ENCODE results near the gene PLCB4.

PLCB4 gene

GRCh38 chr20:9185511-9185910, 116.6 kb downstream of the PLCB4 start:
- no peak for DNase-seq

GRCh38 chr20:9186396-9186795, 117.5 kb downstream of the PLCB4 start:
- no peak for DNase-seq

GRCh38 chr20:9195031-9195430, 126.1 kb downstream of the PLCB4 start:
- no peak for DNase-seq

DNA sequence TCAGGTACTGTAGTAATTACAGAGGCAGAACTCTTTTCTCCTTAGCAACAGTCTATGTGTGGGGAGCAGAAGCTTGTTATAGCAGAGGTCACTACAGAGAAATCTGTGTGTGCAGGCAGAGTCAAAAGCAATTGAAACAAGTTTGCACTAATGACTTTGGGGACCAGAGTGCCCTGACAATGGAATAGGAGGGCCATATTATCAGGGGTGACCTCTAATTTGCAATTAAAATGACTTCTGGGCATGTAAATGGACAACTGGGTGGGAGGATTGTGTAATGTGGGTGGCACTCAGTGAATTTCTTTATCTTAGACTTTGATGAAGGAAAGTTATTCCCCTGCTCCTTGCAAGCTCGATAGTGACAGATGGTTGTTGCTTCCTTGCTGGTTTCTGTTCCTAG, 127.2 kb downstream of the PLCB4 start:
- no peak for DNase-seq

- no peak for DNase-seq
These were observed 129.6 kb downstream of the PLCB4 start for GRCh38 chr20:9198460-9198859.

DNA sequence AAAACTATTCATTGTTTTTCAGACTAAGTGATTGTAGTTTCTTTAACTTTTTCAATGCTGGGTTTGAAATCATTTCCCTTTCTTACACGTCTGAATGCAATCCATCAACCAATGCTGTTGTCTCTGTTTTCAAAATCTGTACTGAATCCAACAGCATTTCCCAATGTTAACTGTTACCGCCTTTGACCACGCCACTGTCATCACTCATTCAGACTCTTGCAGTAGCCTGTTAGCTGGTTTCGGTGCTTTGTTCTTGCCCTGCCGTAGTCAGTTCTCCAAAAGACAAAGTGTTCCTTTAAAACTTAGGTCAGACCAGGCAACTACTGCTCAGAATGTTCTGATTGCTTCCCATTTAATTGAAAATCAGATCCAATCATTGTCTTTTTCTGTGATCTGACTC, 131.3 kb downstream of the PLCB4 start:
- no peak for DNase-seq

- no peak for DNase-seq
These were observed 131.7 kb downstream of the PLCB4 start for GRCh38 chr20:9200620-9201019.

DNA sequence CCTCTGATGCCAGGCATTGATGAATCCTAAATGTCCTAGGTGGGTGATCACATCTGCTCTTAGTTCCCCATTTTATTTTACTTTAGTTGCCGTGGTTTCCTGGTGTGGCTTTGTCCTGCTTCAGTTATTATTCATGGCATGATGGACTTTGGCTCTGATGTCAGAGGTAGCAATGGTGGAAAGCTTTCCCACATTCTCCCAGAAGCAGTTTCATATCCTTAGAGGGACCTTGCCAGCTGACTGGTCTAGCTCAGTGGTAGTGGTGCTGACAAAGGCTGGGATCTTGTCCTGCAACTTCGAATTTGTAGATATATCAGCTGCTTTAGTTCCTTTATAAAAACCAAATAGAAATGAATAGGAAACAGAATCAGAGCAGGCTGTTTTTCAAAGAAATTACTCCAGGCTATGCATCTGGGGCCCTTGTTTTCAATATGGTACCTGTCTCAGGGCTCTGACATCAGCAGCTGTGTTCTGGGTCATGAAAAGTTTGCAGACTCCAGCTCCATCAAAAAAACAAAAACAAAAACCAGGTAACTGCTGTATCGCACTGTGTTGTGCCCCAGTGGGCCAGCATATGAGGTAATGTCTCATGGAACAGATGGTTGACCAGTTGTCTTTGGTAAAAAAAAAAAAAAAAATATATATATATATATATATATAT, 133.7 kb downstream of the PLCB4 start:
- no peak for DNase-seq

- no peak for DNase-seq
These were observed 134.2 kb downstream of the PLCB4 start for GRCh38 chr20:9203081-9203447.

- DNase-seq, result no peak
These were observed 136.1 kb downstream of the PLCB4 start for GRCh38 chr20:9204979-9205378.

DNA sequence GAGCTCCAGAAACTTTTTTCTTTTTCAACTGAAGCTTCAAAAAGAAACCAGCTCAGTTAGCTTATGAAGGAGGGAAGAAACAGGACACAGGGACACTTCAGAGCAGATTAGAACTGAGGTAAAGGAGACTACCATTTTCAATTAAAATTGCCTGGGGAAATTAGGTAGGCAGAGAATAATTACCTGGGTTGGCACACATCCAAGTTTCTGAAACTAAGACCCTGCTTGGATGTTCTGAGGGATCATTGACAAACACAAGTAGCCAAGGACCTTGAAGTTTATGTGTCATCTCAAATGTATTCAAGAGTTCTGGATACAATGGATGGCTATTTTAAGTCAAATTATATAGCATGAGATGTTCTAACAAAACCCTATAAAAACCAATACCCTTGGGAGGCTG, 137.6 kb downstream of the PLCB4 start:
- DNase-seq, result no peak

DNA sequence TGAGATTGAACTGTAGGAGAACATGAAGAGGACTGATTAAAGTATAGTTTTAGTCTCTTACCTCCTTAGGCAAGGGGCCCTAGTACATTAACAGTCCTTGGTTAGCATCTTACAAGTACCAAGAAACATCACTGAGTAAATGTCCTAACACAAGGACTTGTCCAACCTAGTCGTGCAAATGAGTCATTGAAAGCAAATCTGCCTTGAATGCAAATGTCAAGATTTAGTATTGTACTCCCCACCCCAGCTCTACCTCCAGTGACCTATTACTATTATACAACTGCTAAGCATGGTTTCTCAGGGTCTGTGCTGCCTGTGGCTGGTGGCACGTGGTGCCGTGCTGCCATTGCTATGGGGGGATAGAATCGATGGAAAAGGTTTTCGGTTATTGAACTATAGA, 138.4 kb downstream of the PLCB4 start:
- no peak for DNase-seq

DNA sequence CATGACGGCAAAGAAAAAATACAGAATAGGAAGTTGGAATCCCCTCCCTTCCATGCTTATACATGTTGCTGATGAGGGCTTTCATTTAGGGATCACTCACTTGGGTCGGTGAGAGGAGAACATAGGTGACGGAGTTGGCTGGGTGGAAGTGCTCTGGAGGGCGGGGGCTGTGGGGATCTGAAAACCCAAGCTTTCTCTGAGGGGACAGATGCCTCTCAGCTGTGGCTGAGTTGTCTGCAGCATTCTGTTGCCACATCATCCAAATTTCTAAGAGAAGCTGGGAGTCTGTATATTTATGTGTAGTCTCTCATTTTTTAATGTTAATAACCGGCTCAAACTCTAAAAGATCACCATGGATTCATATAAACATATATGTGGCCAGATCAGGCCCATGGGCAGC, 141.5 kb downstream of the PLCB4 start:
- no peak for DNase-seq

GRCh38 chr20:9211016-9211760, 142.3 kb downstream of the PLCB4 start:
- DNase-seq, result no peak

DNA sequence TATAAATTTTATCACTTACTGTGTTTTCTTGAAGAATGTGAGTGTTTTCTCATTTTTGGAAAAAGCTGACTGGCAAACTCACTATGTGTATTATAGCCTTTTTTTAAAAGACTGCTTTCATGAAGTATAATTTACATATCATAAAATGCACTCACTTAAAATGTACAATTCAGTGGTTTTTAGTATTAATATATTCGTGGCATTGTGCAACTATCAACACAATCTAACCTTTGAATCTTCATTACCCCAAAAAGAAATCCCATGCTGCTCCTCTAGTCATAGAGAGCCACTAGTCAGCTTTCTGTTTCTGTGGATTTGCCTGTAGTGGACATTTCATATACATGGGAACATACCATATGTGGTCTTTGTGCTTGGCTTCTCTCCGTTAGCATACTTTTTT, 143.8 kb downstream of the PLCB4 start:
- no peak for DNase-seq

- DNase-seq, result peak; percentile 1 to 17
These were observed 145.8 kb downstream of the PLCB4 start for GRCh38 chr20:9214685-9215084.

- DNase-seq, result peak; percentile 1 to 5
These were observed 146.7 kb downstream of the PLCB4 start for GRCh38 chr20:9215539-9215938.

DNA sequence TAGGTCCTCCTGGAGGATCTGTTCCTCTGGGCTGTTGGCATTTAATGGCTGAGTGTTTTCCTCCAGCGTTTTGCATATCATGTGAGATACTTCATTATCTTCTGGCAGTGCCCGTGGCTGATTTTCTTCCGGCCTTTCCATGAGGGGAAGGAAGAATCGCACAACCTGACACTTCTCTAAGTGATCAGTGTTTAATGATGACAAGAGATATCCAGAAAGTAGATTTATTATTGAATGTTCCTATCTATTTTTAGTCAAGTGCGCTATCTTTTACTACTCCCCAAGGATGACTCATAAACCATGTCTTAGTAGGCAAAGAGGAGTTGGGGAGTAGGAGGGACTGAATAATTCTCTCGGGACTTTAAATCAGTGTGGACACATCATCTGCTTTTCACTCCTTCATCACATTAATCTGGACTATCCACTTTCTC, 149.7 kb downstream of the PLCB4 start:
- no peak for DNase-seq

GRCh38 chr20:9220874-9221547, 152.1 kb downstream of the PLCB4 start:
- no peak for DNase-seq

DNA sequence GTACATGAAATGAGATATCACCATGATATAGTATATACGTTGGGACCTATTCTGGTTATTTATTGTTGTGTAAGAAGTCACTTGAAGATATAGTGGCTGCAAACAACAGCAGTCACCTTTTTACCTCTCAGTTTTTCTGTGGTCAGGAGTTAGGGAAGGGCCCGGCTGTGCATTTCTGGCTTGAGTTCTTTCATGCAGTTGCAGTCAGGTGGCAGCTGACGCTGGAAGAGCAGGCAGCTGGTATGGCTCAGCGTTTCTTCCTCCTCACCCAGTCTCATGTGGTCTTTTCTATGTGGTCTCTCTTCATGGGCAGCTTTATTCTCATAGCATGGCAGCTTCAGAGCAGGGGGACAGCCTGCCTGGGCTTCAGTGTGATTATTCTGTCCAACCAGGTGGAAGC, 154.4 kb downstream of the PLCB4 start:
- no peak for DNase-seq

GRCh38 chr20:9225879-9226278, 157.0 kb downstream of the PLCB4 start:
- no peak for DNase-seq

DNA sequence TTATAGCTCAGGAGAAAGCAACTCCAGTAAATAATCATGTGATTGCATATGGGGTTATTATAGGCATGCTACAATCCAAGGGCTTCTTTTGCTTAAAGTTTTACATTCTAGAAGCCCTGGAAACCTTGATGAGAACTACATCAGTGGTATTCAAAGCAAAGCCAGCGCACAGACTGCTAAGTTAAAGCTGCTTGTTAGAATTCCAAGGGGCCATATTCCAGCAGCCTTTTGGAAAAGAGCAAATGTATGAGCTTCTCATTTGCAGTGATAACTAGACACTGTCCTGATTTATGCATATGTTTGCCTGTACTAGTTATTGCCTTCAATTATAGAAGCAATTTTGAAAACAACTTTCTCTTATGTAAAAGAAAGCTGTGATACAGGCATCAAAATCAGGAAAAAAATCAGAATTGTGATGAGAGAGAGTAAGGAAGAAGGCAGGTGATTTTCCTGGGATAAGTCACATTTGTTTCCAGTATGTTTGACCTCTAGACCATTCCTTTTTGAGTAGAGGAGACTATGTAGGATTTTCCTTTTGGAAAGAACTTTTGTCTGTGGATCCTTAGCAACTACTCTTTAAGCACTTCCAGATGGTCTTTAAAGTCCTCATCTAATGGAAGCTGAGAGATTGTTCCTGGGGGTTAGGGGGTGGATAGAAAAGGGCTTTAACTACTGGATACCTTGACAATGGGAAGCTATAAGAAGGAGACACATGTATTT, 159.2 kb downstream of the PLCB4 start:
- DNase-seq, result no peak

- no peak for DNase-seq
These were observed 160.0 kb downstream of the PLCB4 start for GRCh38 chr20:9228774-9229450.

Measured in AML-193 (cell line).